Measurements from ENCODE around the gene PUS1.
"Not testable (repeated sequence)": the region's sequence is repeated elsewhere in the genome, so short reads cannot be mapped to it uniquely, and the experiment has no call there.

The PUS1 gene

GRCh38 chr12:131928711-131929580 is at the start of gene PUS1:
Gene PUS1 (plus strand): TSS chr12:131929276. CDS start chr12:131929723, 447 bp downstream.
- H3K27ac ChIP-seq = peak within 1 kb of the TSS; percentile 36
- peak; percentile 68 for DNase-seq (ENCODE audit: low read depth, low spot score)

GRCh38 chr12:131882804-131883520 is 46.1 kb upstream of the PUS1 start:
- DNase-seq (ENCODE audit: low read depth, low spot score) = no peak

GRCh38 chr12:131883521-131883900 is 45.6 kb upstream of the PUS1 start:
- no peak for DNase-seq (ENCODE audit: low read depth, low spot score)

More at GRCh38 chr12:131882804-131883520, 46.1 kb upstream of the PUS1 start:
- H3K27ac ChIP-seq = no peak overlapping the region

GRCh38 chr12:131885076-131885475 is 44.0 kb upstream of the PUS1 start:
- not testable (repeated sequence) for DNase-seq (ENCODE audit: low read depth, low spot score)

More at GRCh38 chr12:131883521-131883900, 45.6 kb upstream of the PUS1 start:
- no peak overlapping the region for H3K27ac ChIP-seq

GRCh38 chr12:131885543-131886057 is 43.5 kb upstream of the PUS1 start:
- peak overlapping the region; percentile 30 for H3K27ac ChIP-seq

More at GRCh38 chr12:131885076-131885475, 44.0 kb upstream of the PUS1 start:
- H3K27ac ChIP-seq = peak overlapping the region; percentile 30

GRCh38 chr12:131891722-131892121 is 37.4 kb upstream of the PUS1 start:
- DNase-seq (ENCODE audit: low read depth, low spot score) = not testable (repeated sequence)

More at GRCh38 chr12:131885543-131886057, 43.5 kb upstream of the PUS1 start:
- DNase-seq (ENCODE audit: low read depth, low spot score) = no peak

GRCh38 chr12:131892711-131893604 is 36.1 kb upstream of the PUS1 start:
- H3K27ac ChIP-seq = no peak overlapping the region
- no peak for DNase-seq (ENCODE audit: low read depth, low spot score)

More at GRCh38 chr12:131891722-131892121, 37.4 kb upstream of the PUS1 start:
- H3K27ac ChIP-seq = not testable (repeated sequence)

- H3K27ac ChIP-seq = no peak overlapping the region
- DNase-seq (ENCODE audit: low read depth, low spot score) = no peak
Measured at GRCh38 chr12:131893605-131894312, 35.3 kb upstream of the PUS1 start.

GRCh38 chr12:131894313-131894860 is 34.7 kb upstream of the PUS1 start, which contains the start of gene ULK1:
Gene ULK1 (plus strand): TSS chr12:131894622. CDS start chr12:131895002, 380 bp downstream.
- no peak for DNase-seq (ENCODE audit: low read depth, low spot score)
- H3K27ac ChIP-seq = peak within 1 kb of the TSS; percentile 74

- DNase-seq (ENCODE audit: low read depth, low spot score) = no peak
- H3K27ac ChIP-seq = peak overlapping the region; percentile 74
Measured at GRCh38 chr12:131894981-131895639, 34.0 kb upstream of the PUS1 start.

GRCh38 chr12:131895640-131896079 is 33.4 kb upstream of the PUS1 start:
- H3K27ac ChIP-seq = peak overlapping the region; percentile 74
- DNase-seq (ENCODE audit: low read depth, low spot score) = no peak

GRCh38 chr12:131896080-131896810 is 32.8 kb upstream of the PUS1 start:
- H3K27ac ChIP-seq = peak overlapping the region; percentile 74
- no peak for DNase-seq (ENCODE audit: low read depth, low spot score)

- DNase-seq (ENCODE audit: low read depth, low spot score) = no peak
- H3K27ac ChIP-seq = peak overlapping the region; percentile 74
Measured at GRCh38 chr12:131896811-131897270, 32.2 kb upstream of the PUS1 start.

- no peak overlapping the region for H3K27ac ChIP-seq
- DNase-seq (ENCODE audit: low read depth, low spot score) = no peak
Measured at GRCh38 chr12:131897276-131897675, 31.8 kb upstream of the PUS1 start.

GRCh38 chr12:131897875-131898274 is 31.2 kb upstream of the PUS1 start:
- DNase-seq (ENCODE audit: low read depth, low spot score) = no peak
- H3K27ac ChIP-seq = no peak overlapping the region

GRCh38 chr12:131900397-131900796 is 28.7 kb upstream of the PUS1 start:
- no peak overlapping the region for H3K27ac ChIP-seq
- DNase-seq (ENCODE audit: low read depth, low spot score) = no peak
